Right lung (tissue), 10 donors: ENCODE measurements around the gene SCGB3A1. TPM values are rescaled to one million over a fixed set of nuclear protein-coding genes. Genes with fewer than 3 reads are reported as not detected.

Experiments
- DNase-seq, 2 donors: peaks; one replicate each; pipeline ENCODE4 v3.0.0-alpha.2; 2013
- long read RNA-seq, 8 donors: transcript quantifications; one replicate each; lab custom pipeline, GENCODE V29; 2026
- polyA plus RNA-seq, 5 donors: library from polyadenylated mRNA; unstranded; fragments of 120-200 nt; gene quantifications; one replicate each; pipeline versions ENCODE4 v1.2.1 to v1.2.3, GENCODE V29; 2013; ENCODE audit warnings: inconsistent platforms in 1 of 5, low replicate concordance in 1 of 5; ENCODE audit not compliant: insufficient read length in 5 of 5, insufficient read depth in 1 of 5

Gene SCGB3A1, protein sequence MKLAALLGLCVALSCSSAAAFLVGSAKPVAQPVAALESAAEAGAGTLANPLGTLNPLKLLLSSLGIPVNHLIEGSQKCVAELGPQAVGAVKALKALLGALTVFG
- polyA plus RNA-seq = 1 to 10 TPM in 4 of 5 donors, under 1 TPM in 1; 0.94 to 4.2 (median 3.1) TPM
- long read RNA-seq, donor 1, transcript SCGB3A1-201 (3 exons, 521 nt) = major isoform, 9 of 11 reads
- long read RNA-seq, donor 1, partial matches to known transcripts = 0 of 11 reads
- long read RNA-seq, donor 1, other reads (novel, unspliced or antisense) = 0 of 11 reads
- long read RNA-seq, donor 2, partial matches to known transcripts = 0 of 5 reads
- long read RNA-seq, donor 2, other reads (novel, unspliced or antisense) = 0 of 5 reads
- long read RNA-seq, donor 3, transcript SCGB3A1-201 (3 exons, 521 nt) = major isoform, 8 of 10 reads
- long read RNA-seq, donor 3, partial matches to known transcripts = 0 of 10 reads
- long read RNA-seq, donor 3, other reads (novel, unspliced or antisense) = 0 of 10 reads
- long read RNA-seq, donor 4, partial matches to known transcripts = 0 of 4 reads
- long read RNA-seq, donor 4, other reads (novel, unspliced or antisense) = 0 of 4 reads
- long read RNA-seq, donor 5, transcript SCGB3A1-201 (3 exons, 521 nt) = major isoform, 5 of 5 reads
- long read RNA-seq, donor 5, partial matches to known transcripts = 0 of 5 reads
- long read RNA-seq, donor 5, other reads (novel, unspliced or antisense) = 0 of 5 reads
- long read RNA-seq, donor 6, transcript SCGB3A1-201 (3 exons, 521 nt) = major isoform, 7 of 7 reads
- long read RNA-seq, donor 6, partial matches to known transcripts = 0 of 7 reads
- long read RNA-seq, donor 6, other reads (novel, unspliced or antisense) = 0 of 7 reads
- long read RNA-seq, donor 7, transcript SCGB3A1-201 (3 exons, 521 nt) = major isoform, 5 of 5 reads
- long read RNA-seq, donor 7, partial matches to known transcripts = 0 of 5 reads
- long read RNA-seq, donor 7, other reads (novel, unspliced or antisense) = 0 of 5 reads
- long read RNA-seq, donor 8, partial matches to known transcripts = 0 of 4 reads
- long read RNA-seq, donor 8, other reads (novel, unspliced or antisense) = 0 of 4 reads

DNA sequence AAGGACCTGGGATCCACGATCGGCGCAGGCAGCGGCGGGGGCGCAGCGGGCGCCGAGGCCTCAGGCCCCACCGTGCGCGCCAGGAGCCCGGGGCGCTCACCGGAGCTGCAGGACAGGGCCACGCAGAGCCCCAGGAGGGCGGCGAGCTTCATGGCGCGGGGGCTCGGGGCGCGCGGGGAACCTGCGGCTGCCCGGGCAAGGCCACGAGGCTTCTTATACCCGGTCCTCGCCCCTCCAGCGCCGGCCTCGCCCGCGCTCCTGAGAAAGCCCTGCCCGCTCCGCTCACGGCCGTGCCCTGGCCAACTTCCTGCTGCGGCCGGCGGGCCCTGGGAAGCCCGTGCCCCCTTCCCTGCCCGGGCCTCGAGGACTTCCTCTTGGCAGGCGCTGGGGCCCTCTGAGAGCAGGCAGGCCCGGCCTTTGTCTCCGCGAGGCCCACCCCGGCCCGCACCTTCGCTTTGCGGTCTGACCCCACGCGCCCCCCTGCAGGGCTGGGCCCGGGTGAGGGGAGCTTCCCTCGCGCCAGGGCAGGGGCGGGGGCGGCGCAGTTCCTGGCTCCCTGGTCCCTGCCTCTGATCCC lies at the start of gene SCGB3A1:
TSS of gene SCGB3A1 (minus strand) at position 189 of the 577 bp plus-strand sequence. CDS start at position 152, 37 bp downstream.
- no peak for DNase-seq

DNA sequence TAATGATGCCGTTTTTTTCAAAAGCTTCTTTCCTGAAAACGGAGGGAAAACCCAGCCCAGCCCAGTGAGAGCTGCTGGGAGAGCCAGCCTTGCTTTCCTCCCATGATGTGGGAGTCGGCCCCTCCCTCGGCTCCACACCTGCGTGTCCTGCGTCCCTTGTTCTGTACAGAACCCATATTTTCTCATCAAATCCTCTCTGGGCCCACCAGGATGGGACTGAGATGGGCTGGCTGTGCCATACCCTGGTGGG lies 49.2 kb upstream of the SCGB3A1 start:
- no peak for DNase-seq

DNA sequence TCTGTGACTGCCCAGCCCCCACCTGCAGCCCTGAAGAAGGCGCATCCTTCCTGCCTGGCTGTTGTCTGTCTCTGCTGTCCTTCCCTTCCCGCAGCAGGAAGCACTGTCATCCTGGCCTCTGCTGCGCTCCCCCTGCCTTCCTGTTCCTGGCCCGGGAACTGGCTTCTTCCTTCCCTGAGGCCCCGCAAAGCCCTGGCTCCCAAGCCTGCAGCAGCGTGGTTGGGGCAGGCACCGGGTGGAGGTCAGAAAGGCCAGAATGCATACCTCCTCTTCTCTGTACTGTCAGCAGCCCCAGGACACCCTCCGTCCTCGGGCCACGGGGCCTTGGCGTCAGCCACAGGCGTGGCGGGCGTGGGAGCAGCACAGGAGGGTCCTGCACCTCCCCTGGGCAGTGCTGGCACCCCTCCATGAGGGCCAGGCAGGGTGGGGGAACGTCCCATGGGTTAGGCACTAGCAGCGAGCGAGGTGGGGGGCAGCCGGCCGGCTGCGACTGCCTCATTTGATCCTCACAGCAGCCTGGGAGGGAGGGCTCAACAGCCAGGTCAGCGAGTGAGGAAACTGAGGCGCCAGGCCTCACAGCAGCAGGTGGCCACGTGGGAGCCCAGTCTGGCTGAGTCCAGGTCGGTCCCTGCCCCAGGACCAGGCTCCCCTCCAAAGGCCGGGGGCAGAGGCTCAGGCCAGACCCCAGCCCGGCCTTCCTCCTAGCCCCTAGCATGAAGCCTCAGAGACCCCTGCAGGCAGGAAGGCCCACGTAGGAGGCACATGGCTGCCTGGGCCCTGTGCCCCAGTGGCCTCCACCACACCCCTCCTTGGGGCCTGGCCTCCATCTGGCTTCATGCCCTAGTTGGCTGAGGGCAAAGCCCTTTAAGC lies 48.7 kb upstream of the SCGB3A1 start:
- no peak for DNase-seq

DNA sequence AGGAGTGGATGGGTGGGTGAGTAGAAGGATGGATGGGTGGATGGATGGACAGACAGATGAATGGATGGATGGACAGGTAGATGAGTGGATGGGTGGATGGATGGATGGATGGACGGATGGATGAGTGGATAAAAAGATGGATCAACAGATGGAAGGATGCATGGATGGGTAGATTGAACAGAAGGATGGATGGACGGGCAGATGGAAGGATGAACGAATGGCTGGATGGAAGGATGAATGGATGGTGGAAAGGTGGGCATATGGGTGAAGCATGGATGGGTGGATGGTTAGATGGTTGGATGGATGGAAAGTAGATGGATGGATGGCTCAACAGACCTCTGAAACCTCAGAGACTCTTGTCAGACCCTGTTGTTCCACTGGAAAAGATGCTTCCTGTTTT lies 48.0 kb upstream of the SCGB3A1 start:
- no peak for DNase-seq

DNA sequence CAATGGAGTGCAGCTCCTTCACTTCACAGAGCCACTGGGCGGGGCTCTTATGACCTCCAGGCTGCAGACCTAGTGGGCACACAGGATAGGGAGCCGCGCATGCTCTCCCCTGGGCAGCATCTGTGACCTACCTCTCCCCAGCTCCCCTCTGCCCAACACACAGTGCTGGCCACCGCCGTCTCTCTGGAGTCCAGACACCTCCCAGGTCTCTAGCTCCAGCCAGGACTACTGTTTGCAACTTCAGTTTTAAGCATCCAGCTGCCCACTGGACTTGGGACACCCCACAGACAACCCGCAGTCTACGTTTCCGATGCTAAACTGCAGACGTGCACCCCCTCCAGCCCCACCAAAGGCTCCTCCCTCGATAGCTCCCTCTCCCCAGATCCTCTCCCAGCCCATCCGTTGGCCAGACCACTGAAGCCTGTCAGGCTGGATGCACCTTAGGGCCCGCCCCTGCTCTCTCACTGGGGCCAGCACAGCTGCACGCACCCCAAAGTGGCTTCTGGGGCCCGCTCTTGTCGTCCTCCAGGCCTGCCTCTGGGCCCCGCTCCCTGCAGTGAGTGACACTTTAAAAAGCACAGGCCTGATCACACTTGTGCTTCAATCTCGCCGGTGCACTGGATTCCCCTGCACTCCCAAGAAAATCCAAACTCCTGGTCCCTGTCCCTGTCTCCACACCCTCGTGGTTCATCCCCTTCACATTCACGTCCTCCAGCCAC lies 46.8 kb upstream of the SCGB3A1 start:
- DNase-seq = no peak

DNA sequence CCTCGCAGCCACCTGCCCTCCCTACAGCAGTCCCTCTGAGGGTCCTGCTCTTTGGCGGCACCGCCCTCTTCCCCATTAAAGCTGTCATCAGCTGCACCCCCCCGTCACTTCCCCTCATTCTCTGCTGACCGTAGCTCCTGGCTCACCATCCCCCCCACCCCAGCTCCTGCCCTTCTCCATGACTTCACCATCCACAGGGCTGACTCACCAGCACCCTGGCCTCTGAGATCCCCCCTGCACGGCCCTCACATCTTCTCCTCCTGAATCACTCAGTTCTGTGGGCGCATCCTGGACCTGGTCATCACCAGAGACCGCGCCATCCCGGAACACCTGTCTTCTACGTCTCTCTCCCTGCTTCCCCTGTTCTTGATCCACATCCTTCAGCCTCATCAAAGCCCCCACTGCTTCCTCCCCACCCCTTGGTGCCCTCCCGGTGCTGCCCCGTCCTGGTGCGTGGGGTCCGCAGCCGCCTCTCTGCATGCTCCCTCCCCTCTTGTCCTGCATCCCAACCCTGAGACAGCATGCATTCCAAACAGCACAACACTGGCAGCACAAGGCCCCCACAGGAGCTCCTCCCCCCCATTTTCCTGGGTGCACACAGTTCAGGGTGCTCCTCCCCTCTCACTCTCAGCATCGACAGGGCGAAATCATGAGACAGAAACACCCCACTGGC lies 45.2 kb upstream of the SCGB3A1 start:
- no peak for DNase-seq

DNA sequence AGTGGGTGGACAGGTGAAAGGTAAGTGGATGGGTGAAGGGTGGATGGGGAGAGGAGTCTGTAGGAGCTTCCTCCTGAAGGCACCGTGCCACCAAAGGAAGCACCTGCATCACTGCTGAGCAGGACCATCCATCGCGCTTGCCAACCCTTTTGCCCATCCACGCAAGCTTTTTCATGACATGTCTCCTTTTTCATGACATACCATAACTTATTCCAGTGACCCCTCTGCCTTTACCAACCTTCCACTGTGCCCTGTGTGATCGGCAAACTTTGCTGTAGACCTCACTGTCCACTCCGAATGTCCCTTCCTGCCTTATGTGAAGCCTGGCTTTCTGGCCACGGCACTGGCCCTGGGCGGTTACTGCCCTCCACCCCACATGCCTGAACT lies 44.7 kb upstream of the SCGB3A1 start:
- DNase-seq = no peak

DNA sequence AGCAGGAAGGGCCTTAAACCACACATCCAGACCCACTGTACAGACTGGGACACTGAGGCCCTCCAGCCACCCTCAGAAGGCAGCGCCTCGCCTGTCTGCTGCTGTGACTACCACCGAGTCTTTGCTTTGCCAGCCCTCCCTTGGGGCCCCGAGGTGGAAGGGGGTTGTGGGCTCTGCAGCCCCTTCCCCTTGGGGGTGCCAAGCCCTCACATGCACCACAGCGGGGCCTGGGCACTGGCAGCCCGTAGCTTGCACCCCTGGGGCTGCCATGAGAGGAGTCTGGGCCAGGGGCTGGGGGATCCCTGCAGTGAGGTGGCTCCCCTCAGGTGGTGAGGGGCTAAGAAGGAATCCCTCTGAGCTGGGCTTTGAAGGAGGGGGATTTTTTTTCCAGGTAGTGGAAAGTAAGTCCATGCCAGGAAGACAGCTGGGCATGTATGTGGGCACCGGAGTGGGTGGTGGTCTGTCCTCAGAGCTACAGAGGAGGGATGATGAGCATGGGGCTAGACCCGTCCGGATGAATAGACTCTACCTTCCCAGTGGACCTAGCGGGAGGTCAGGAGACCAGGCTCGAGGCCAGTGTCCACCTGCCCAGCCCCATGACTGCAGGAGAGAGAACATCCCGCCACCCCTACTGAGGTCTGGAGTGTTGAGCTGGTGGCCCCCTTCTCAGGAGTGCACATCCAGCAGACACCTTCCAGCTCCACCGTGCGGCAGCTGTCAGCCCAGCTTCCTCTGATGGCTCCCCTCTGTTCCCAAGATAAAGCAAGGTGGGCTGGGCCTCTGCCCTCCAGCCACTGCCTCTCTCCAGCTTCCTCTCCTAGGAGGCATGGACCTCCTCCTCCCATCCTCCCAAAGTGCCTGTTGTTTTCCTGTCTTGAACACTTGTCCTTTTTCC lies 42.2 kb upstream of the SCGB3A1 start:
- DNase-seq = no peak

DNA sequence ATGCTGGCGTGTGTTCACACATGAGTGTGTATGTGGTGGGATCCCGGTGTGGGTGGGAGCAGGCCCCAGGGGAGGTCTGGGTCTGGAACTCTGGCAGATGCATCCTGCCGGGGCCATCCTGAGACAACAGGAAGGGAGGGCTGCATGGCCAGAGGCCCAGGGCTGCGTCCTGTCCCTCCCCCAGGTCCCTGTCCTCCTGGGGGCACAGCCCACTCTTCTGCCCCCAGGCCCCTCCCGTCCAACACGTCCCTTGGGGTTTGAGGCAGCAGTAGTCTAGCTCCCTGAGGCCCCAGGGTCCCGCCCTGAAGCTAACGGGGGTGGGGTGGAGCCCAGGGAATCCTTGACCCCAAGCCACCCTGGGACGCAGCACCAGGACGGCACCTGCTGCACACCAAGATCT lies 41.5 kb upstream of the SCGB3A1 start:
- DNase-seq = no peak

DNA sequence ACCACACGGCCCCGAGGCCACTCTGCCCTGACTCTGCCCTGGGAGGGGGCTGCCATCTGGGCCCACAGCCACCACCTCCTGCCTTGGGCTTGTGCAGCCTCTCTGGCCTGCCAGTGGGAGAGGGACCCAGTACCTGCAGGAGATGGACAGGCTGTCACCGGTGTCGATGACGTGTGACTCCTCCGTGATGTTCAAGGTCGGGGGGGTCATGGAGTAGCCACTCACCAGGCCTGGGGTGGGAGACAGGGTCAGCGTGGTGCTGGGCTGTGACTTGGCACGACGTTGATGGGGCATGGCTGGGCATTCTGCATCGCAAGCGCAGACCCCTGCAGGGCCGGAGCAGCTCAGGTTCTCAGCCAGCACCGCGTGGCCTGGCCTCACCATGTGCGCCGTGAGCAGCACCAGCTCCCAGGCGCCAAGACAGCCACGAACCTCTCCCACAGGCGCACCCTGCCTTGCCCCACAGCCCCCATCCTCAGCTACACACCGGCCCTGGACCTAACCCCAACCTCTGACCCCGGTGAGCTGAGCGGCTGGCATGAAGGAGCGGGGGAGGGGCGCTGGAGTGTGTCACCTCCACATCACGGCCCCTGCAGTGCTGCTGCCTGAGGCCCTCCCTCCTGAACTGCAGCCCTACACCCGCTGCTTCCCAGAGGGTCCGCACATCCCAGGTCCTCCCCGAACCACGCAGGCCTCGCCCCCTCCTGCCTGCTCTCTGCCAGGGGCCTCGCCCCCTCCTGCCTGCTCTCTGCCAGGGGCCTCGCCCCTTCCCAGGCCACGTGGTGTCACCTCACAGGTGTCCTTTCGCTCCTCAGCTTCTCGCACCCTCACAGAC lies 40.5 kb upstream of the SCGB3A1 start:
- no peak for DNase-seq

DNA sequence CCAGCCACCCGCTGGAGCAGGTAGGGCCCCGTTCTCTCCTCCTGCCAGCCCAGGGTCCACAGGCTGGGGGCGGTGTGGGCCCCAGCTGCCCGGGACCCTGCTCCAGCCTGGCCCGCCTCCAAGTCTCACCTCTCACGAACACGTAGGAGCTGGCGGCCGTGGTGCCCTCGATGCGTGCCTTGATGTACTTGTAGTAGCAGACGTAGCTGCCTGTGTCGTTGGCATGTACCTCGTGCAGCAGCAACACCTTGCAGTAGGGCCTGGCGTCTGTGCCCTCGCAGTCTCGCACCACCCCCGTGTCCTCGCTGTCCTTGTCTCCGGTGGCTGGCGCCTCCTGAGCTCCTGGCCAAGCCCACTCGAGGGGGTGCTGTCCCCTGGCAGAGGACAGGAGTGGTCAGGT lies 39.1 kb upstream of the SCGB3A1 start:
- DNase-seq = no peak

DNA sequence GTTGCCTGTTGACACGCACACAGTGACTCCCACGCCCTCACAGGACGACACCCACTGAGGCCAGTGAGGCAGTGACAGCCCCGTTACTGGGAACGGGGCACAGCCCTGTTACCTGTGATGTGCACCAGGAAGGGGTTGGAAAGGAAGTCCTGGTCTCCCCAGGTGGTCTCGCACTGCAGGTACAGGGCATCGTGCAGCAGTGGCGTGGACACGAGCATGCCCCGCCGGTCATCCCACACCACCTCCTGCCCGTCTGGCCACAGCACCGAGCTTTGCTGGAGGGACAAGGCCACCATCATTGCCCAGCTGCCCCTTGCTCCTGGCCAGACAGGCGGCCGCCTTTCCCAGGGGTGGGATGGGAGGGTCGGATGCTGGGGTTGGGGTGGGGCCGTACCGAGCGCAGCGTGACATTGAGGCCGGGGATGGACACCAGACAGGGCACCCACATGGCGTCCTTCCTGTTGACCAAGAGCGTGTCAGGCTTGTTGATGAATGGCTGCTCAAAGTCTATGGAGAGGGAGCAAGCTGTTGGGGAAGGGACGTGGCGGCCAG lies 38.6 kb upstream of the SCGB3A1 start:
- DNase-seq = no peak

DNA sequence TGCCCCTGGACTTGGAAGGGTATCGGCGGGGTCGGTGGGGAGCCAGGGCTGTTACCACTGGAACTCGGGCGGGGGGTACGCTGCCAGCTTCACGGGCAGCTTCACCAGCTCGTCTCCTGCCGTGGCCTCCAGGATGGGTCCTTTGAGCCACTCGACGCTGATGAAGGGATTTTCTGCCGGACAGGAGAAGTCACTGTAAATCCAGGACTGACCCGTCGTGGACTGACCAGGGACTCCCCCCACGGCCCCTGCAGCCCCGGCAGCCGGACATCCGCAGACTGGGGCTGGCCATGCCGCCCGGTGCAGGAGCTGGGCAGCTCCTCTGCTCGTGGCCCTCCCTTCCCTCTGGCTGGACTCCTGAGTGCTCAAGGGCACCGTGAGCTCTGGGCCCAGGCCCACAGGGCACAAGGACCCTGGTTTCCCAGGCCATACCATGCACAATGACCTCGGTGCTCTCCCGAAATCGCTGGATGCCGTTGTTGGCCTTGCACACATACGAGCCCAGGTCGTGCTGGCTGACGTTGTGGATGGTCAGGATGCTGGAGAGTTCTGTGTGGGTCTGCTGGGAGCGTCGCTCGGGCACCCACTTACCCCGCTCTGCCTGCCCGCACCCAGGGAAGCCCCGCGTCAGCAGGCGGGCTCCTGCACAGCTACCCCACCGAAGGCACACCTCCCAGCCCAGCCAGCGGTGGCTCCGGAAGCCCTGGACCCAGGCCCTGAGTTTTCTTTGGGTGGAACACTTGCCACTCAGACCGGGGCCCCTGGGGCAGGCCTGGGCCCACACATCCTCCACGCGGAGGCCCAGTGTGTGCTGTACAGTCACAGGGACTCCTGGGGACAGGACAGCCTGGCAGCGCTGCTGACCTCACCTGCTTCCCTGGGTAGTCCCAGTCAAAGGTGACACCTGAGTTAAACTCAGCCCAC lies 37.8 kb upstream of the SCGB3A1 start:
- DNase-seq = no peak

DNA sequence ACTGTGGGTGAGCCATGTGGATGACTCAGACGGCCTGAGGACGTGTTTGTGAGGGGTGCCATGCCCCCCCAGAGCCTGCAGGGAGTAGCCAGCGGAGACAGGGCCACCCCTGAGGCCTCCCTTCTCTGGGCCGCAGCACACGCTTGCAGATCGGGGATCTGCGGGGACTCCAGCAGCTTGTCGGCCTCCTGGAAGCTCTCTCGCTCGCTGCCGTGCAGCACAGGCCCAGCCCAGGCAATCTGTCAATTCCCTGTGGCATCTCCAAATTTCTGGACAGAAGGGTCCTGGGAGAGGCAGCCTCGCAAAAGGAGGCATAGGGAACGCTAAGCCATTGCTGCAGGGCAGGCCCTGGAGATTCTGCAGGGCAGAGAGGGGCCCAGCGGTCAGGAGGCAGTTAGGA lies 36.9 kb upstream of the SCGB3A1 start:
- no peak for DNase-seq

DNA sequence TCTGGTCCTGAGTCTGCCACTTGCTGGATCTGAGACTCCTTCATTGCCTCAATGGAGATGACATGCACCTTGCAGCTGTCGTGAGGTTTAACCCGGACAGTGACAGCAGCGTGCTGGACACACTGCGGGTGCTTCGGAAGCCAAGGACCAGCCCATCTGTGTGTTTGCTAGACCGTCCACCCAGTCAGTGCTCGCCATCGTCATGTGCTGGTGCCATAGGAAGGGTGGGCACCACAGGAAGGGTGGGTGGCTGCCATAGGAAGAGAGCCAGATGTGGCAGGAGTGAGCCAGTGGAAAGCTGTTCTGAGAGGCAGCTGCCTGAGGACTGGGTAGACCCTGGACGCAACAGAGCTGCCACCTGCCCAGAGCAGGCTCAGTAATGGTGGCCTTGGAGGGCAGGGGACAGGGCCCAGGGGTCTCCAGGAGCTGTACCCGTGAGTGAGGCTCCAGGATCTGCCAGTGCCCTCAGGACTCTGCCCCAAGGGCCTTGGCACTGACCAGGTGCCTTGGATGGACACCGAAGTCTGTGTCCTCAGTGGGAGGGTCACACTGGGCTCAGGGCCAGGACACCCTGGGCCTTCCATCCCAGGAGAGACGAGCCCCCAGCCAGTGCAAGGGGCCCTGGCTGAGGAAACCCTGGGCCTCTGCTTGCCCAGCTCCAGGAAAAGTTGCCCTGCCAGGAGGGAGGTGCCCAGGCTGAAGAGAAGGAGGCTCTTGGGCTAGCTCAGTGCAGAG lies 36.3 kb upstream of the SCGB3A1 start:
- DNase-seq = no peak
